HAP-1 (cell line): Measurements from ENCODE around the gene BACH1.

Source experiments
- DNase-seq, 2 experiments: peaks; one replicate each; pipeline ENCODE4 v3.0.0-alpha.2; 2016 to 2020; ENCODE audit warnings: low spot score in 2 of 2
- H3K27me3 ChIP-seq: fragments of 250-450 bp; sonication (Bioruptor Pico); 2 replicates; pipeline ENCODE4 v1.5.1; 2020; ENCODE audit warnings: low read depth, mild to moderate bottlenecking, moderate library complexity
- H3K36me3 ChIP-seq: fragments of 250-450 bp; sonication (Bioruptor Pico); replicated peaks from 2 replicates; pipeline ENCODE4 v1.5.1; 2020; ENCODE audit warnings: mild to moderate bottlenecking
- H3K4me1 ChIP-seq: fragments of 250-450 bp; sonication (Bioruptor Pico); 2 replicates; pipeline ENCODE4 v1.5.1; 2020; ENCODE audit warnings: mild to moderate bottlenecking
- H3K4me3 ChIP-seq: fragments of 250-450 bp; sonication (Bioruptor Pico); 2 replicates; pipeline ENCODE4 v1.5.1; 2020; ENCODE audit warnings: mild to moderate bottlenecking, moderate library complexity
- H3K9me3 ChIP-seq: fragments of 250-450 bp; sonication (Bioruptor Pico); 2 replicates; pipeline ENCODE4 v1.5.1; 2020; ENCODE audit warnings: mild to moderate bottlenecking, moderate library complexity
- in situ Hi-C: fragments of 300-500 bp; cut with MboI; formaldehyde crosslinking; loops from 3 replicates; pipeline ENCODE4 v1.14.3; 2020; ENCODE audit warnings: low sequenced_read_pairs, inconsistent platforms, mixed read lengths

The BACH1 gene

DNA sequence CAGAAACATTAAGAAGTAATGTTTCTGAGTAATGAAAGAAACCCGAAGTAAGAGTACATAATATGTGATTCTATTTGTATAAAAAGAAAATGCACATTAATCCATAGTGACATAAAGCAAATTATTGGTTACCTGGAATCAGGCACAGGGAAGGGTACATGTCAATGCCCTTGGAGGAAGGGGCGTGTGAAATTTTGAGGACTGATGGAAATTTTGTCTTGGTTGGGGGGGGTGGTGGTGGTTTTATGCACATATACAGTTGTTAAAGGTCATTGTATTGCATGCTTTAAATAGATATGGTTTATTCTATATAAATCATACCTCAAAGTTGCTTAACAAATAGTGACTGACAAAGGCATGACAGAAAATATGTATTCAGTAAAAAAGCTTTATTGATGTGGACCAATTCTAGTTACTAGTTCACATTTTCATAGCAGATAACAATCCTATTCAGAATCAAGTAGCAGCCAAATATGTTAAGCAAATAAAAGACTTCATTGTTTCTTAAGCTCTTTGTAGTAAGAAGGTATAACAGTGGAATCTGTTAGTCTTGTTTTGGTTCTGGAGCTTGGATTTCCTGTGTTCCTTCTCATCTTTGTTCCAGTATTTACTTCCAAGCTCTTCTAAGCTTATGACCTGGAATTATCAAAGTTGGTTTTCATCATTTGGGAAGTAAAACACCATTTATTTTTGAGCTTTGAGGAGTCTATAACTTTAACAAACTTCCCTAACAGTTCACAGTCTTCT lies 15.1 kb downstream of the BACH1 start:
- Histone ChIP-seq H3K4me3 (no peak overlapping the region), H3K36me3 (no peaks in the 10 kb centered on the region; the same call in 1 of the 2 replicates), H3K9me3 (no peaks in the 10 kb centered on the region), H3K4me1 (peaks cover 8% of the 10 kb centered on the region), H3K27me3 (no peaks in the 10 kb centered on the region)
- in situ Hi-C loops = no loop called here
- no peak for DNase-seq

DNA sequence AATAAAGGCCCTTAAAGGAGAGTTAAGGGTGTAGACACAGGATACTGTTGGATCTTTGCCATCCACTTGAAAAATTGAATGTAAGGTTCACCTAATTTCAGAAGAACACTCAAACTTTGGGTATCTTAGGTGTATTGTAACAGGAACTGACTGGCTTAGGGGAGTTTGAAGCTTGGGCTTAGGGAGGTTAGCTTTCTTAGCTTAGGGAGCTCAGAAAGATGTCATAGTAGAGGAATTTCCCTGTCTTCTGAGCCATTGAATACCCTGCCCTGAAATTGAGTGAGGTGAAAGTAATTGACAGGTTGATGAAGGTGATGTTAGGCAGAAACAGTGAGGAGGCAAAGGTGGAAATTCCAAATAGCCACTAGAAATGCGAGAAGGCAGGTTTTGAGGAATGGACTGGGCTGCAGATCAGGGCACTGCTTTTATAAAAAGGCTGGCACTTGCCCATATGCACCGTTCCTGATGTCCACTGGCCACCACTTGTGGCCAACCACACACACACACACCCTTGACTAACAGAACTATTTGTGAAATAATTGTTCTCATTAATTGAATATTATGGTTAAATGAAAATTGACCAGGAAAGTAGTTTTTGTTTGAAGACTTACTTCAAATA lies 16.5 kb downstream of the BACH1 start:
- in situ Hi-C loops = no loop called here
- H3K4me1 ChIP-seq = peaks cover 8% of the 10 kb centered on the region
- DNase-seq = no peak
- no peaks in the 10 kb centered on the region for H3K27me3 ChIP-seq
- H3K9me3 ChIP-seq = no peaks in the 10 kb centered on the region
- no peak overlapping the region for H3K4me3 ChIP-seq
- H3K36me3 ChIP-seq = no peaks in the 10 kb centered on the region; the same call in 1 of the 2 replicates

DNA sequence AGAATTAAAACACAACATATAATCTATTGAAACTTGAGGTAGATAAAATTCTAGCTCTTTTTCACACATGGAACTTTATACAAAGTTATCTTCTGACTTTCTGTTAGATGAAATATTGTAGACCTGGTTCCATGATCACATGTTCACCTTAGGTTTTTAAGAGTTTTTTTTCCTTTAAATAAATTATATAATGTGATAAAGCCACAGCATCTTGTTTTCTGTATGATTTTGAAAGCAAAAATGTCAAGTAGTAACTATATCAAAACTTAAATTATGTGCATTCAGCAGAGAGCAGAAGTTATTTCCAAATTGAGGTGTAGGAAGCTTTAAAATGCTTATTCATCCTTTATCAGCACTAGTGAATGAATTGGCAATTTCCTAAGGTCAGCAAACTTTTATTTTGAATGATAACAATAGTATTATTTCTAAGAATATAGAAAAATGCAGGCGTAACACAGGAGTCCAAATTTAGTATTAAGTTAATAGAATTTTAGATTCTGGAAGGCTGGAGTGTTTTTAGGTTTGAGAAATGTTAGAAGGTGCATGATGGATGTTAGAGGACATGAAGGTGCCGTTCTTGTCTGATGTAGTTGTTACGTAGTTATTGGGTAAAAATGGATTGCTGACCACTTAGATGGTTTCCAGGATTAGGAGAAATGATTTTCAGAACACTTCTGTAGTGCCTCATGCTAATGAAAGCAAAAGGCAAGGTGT lies 17.5 kb downstream of the BACH1 start:
- in situ Hi-C loops = no loop called here

DNA sequence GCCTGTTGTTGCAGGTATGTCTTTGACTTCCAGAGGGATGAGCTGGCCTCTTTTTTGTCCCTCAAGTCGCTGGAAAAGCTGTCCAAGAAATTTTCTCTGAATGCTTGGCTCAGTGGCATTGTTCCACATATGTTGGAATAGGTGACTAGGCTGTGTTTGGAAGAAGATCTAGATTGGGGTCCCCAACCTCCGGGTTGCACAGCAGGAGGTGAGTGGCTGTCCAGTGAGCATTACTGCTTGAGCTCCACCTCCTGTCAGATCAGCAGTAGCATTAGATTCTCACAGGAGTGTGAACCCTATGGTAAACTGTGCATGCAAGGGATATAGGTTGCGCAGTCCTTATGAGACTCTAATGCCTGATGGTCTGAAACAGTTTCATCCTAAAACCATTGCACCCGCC lies 18.1 kb downstream of the BACH1 start:
- Histone ChIP-seq H3K36me3 (no peaks in the 10 kb centered on the region; the same call in 1 of the 2 replicates), H3K4me1 (peaks cover 8% of the 10 kb centered on the region), H3K4me3 (no peak overlapping the region), H3K27me3 (no peaks in the 10 kb centered on the region), H3K9me3 (no peaks in the 10 kb centered on the region)
- in situ Hi-C loops = no loop called here
- no peak for DNase-seq

More for the DNA sequence above, 17.5 kb downstream of the BACH1 start:
- DNase-seq = no peak
- Histone ChIP-seq H3K9me3 (no peaks in the 10 kb centered on the region), H3K36me3 (no peaks in the 10 kb centered on the region; the same call in 1 of the 2 replicates), H3K27me3 (no peaks in the 10 kb centered on the region), H3K4me1 (peaks cover 8% of the 10 kb centered on the region), H3K4me3 (no peak overlapping the region)

DNA sequence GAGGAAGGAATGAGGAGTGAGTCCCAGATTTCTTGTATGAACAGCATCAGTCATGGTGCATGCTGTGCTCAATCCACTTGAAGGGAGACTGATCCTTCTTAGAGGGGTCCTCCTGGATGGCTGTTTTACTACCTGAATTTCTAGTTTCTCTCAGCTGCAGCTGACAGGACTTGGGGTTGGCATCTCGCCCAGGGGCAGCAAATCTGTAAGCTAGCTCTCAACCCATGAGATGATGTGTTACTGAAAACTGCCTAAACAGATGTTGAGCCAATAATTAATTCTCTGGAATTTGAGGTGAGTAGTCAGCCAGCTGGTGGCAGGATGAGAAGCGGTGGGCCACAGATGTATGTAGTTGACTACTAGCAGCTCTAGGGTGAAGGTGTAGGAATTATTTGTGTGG lies 19.6 kb downstream of the BACH1 start:
- in situ Hi-C loops = no loop called here
- Histone ChIP-seq H3K36me3 (peaks cover 3% of the 10 kb centered on the region; the same call in 1 of the 2 replicates), H3K4me3 (no peak overlapping the region), H3K4me1 (peaks cover 7% of the 10 kb centered on the region), H3K9me3 (no peaks in the 10 kb centered on the region), H3K27me3 (no peaks in the 10 kb centered on the region)
- no peak for DNase-seq

DNA sequence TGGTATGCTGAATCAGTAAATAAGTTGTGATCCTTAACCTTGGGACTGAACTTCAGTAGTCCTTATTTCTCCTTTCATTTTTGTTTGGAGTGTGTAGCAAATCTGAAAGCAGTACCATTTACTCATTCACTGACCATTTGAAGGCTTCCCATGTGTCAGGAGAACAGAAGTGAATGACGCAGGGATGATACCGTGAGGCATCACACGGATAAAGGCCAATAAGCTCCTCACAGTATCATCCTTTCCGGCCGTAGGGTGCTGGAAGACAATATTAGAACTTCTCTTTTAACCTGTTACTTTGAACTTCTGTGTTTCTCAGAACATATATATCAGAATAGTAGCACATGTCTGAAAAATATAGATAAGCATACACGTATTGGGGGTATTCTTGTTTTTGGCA lies 21.3 kb downstream of the BACH1 start:
- Histone ChIP-seq H3K36me3 (peaks cover 6% of the 10 kb centered on the region; the same call in 1 of the 2 replicates), H3K27me3 (no peaks in the 10 kb centered on the region), H3K4me1 (no peaks in the 10 kb centered on the region), H3K9me3 (no peaks in the 10 kb centered on the region), H3K4me3 (no peak overlapping the region)
- in situ Hi-C loops = no loop called here
- DNase-seq = no peak

DNA sequence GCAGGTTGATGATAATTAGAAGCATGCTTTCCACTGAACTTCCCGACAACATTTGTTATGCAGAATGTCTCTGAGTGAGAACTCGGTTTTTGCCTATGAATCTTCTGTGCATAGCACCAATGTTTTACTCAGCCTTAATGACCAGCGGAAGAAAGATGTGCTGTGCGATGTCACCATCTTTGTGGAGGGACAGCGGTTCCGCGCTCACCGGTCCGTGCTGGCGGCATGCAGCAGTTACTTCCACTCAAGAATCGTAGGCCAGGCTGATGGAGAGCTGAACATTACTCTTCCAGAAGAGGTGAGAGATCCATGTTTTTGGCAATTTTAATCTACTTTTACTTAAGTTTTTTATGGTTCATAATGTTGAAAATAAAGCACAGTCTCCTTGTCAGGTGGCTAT lies 22.5 kb downstream of the BACH1 start:
- no peaks in the 10 kb centered on the region for H3K4me1 ChIP-seq
- H3K9me3 ChIP-seq = no peaks in the 10 kb centered on the region
- in situ Hi-C loops = no loop called here
- H3K27me3 ChIP-seq = no peaks in the 10 kb centered on the region
- no peak for DNase-seq
- H3K36me3 ChIP-seq = peaks cover 6% of the 10 kb centered on the region
- H3K4me3 ChIP-seq = no peak overlapping the region

DNA sequence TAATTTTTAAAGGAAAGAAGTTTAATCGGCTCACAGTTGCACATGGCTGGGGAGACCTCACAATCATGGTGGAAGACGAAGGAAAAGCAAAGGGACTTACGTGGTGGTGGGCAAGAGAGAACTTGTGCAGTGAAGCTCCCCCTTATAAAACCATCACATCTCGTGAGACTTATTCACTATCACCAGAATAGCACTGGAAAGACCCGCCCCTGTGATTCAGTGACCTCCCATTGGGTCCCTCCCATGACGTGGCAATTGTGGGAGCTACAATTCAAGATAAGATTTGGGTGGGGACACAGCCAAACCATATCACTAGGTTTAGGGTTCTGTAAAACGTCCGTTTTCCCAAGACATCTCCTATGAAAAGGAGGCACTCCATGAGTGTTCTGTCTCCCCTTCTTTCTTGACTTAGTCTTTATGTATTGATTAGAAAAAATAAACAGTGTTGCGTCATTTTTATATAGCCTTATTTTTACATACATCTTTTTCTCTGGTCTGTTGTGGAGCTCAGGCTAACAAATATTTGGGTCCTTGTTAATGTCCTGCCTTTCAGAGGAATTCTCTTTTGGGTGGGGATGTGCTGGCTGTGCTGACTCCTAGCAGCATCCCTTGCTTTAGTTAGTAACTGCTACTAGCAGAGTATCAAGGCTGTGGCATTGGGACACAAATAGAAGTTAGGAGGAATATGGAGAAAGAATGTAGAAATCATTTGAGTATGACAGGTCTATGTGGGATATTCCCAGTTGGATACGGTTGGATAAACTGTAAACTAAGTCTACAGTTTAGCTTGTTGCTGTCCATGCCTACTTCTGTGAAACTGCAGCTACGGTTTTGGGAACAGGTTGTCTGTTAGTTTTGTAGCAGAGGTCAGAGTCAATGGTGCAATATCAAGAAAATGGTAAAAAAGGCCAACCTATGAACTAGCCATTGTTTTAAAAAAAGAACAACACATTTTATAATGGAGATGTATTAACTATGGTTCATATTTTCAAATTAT lies 23.5 kb downstream of the BACH1 start:
- DNase-seq = no peak
- H3K27me3 ChIP-seq = no peaks in the 10 kb centered on the region
- H3K9me3 ChIP-seq = no peaks in the 10 kb centered on the region
- H3K4me3 ChIP-seq = no peak overlapping the region
- peaks cover 6% of the 10 kb centered on the region for H3K36me3 ChIP-seq
- no peaks in the 10 kb centered on the region for H3K4me1 ChIP-seq
- in situ Hi-C loops = no loop called here

DNA sequence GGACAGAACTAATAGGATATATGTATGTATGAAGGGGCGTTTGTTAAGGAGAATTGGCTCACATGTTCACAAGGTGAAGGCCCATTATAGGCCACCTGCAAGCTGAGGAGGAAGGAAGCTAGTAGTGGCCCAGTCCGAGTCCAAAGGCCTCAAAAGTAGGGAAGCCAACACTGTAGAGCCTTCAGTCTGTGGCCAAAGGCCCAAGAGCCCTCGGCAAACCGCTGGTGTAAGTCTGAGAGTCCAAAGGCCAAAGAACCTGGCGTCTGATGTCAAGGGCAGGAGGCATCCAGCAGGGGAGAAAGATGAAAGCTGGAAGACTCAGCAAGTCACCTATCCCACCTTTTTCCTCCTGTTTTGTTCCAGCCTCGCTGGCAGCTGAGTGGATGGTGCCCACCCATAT lies 24.5 kb downstream of the BACH1 start:
- H3K4me1 ChIP-seq = no peaks in the 10 kb centered on the region
- H3K27me3 ChIP-seq = no peaks in the 10 kb centered on the region
- in situ Hi-C loops = no loop called here
- peaks cover 6% of the 10 kb centered on the region for H3K36me3 ChIP-seq
- H3K9me3 ChIP-seq = no peaks in the 10 kb centered on the region
- no peak for DNase-seq
- H3K4me3 ChIP-seq = no peak overlapping the region

DNA sequence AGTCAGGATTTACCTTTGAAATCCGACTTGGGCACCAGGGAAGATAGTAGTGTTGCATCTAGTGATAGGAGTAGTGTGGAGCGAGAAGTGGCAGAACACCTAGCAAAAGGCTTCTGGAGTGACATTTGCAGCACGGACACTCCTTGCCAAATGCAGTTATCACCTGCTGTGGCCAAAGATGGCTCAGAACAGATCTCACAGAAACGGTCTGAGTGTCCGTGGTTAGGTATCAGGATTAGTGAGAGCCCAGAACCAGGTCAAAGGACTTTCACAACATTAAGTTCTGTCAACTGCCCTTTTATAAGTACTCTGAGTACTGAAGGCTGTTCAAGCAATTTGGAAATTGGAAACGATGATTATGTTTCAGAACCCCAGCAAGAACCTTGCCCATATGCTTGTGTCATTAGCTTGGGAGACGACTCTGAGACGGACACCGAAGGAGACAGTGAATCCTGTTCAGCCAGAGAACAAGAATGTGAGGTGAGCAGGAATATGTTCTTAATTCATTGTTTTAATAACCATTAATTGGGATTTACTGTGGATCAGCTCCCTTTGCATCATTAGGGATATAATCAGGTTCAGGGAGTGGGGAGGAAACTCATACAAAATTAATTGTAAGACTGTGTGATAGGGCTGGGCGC lies 28.3 kb downstream of the BACH1 start:
- peaks cover 6% of the 10 kb centered on the region for H3K36me3 ChIP-seq
- DNase-seq = no peak
- in situ Hi-C loops = no loop called here
- H3K4me1 ChIP-seq = no peaks in the 10 kb centered on the region
- H3K4me3 ChIP-seq = no peak overlapping the region
- H3K27me3 ChIP-seq = no peaks in the 10 kb centered on the region
- no peaks in the 10 kb centered on the region for H3K9me3 ChIP-seq

DNA sequence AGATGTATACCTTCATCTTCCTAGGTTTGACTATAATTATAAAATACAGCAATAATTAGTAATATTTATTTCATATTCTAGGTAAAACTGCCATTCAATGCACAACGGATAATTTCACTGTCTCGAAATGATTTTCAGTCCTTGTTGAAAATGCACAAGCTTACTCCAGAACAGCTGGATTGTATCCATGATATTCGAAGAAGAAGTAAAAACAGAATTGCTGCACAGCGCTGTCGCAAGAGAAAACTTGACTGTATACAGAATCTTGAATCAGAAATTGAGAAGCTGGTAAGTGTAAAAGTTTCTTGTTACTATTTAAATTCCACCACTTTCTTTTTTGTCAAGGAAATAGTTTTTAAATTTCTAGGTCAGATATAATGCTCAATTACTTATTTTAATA lies 30.7 kb downstream of the BACH1 start:
- peaks cover 9% of the 10 kb centered on the region for H3K4me1 ChIP-seq
- no peaks in the 10 kb centered on the region for H3K27me3 ChIP-seq
- H3K9me3 ChIP-seq = no peaks in the 10 kb centered on the region
- no peak for DNase-seq
- no peaks in the 10 kb centered on the region; the same call in 1 of the 2 replicates for H3K36me3 ChIP-seq
- in situ Hi-C loops = no loop called here
- no peak overlapping the region for H3K4me3 ChIP-seq

DNA sequence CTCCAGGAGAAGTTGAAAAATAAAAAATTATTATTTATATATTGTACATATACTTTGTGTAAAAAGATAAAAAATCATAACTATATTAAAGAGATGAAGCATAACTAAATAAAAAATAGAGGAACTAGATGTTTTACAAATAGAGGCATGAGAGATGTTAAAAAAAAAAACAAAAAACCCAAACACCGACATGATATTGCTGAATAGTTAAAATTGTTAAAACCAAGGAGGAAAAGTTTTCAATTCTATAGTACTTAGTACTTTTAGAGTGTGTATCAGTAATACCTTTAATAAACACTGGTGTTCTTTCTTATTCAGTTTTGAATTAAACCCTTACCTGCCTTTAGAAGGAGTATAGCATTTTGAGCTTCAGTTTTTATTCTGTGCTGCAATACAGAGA lies 32.1 kb downstream of the BACH1 start:
- Histone ChIP-seq H3K4me3 (no peak overlapping the region), H3K9me3 (no peaks in the 10 kb centered on the region), H3K36me3 (no peaks in the 10 kb centered on the region; the same call in 1 of the 2 replicates), H3K4me1 (peaks cover 9% of the 10 kb centered on the region), H3K27me3 (no peaks in the 10 kb centered on the region)
- DNase-seq = no peak
- in situ Hi-C loops = no loop called here
